ENCODE results near the gene IQSEC1.

IQSEC1 gene

GRCh38 chr3:12947504-12948369, 125.5 kb downstream of the IQSEC1 start:
- peak; percentile 83 for DNase-seq

- DNase-seq: peak; percentile 33
These were observed 126.4 kb downstream of the IQSEC1 start for GRCh38 chr3:12946649-12947316.

GRCh38 chr3:12946251-12946648, 127.0 kb downstream of the IQSEC1 start:
- DNase-seq: no peak

- DNase-seq: no peak
These were observed 128.4 kb downstream of the IQSEC1 start for GRCh38 chr3:12944849-12945248.

- no peak for DNase-seq
These were observed 128.8 kb downstream of the IQSEC1 start for GRCh38 chr3:12944413-12944812.

GRCh38 chr3:12943124-12944021, 129.9 kb downstream of the IQSEC1 start:
- no peak for DNase-seq

GRCh38 chr3:12941495-12942023, 131.7 kb downstream of the IQSEC1 start:
- DNase-seq: no peak

GRCh38 chr3:12940854-12941253, 132.4 kb downstream of the IQSEC1 start:
- no peak for DNase-seq

GRCh38 chr3:12939137-12939536, 134.1 kb downstream of the IQSEC1 start:
- DNase-seq: no peak

GRCh38 chr3:12938258-12938711, 134.9 kb downstream of the IQSEC1 start:
- DNase-seq: peak; percentile 38

GRCh38 chr3:12935861-12936830, 137.1 kb downstream of the IQSEC1 start:
- no peak for DNase-seq

- peak; percentile 15 for DNase-seq
These were observed 138.0 kb downstream of the IQSEC1 start for GRCh38 chr3:12935023-12935860.

- peak; percentile 53 for DNase-seq
These were observed 138.8 kb downstream of the IQSEC1 start for GRCh38 chr3:12934431-12934830.

- DNase-seq: no peak
These were observed 139.3 kb downstream of the IQSEC1 start for GRCh38 chr3:12933901-12934300.

GRCh38 chr3:12932754-12933153, 140.5 kb downstream of the IQSEC1 start:
- DNase-seq: no peak

- no peak for DNase-seq
These were observed 140.9 kb downstream of the IQSEC1 start for GRCh38 chr3:12932347-12932746.

GRCh38 chr3:12931273-12931905, 141.8 kb downstream of the IQSEC1 start:
- DNase-seq: no peak

GRCh38 chr3:12929801-12930200, 143.4 kb downstream of the IQSEC1 start:
- DNase-seq: no peak

- no peak for DNase-seq
These were observed 146.6 kb downstream of the IQSEC1 start for GRCh38 chr3:12926660-12927059.

GRCh38 chr3:12925648-12926047, 147.6 kb downstream of the IQSEC1 start:
- no peak for DNase-seq
